A673 (cell line): ENCODE results near the gene SH2D2A. TPM values are rescaled to one million over a fixed set of nuclear protein-coding genes. Genes with fewer than 3 reads are reported as not detected.

Experiments
- BruUV-seq: library from RNA; stranded (reverse); fragments of 400-500 nt; replicated peaks from 2 replicates; lab custom pipeline; 2021; lab: Mats Ljungman, UMichigan
- CTCF ChIA-PET: fragments of 300-600 bp; sonication (Branson Sonifier 250); formaldehyde crosslinking; loops from one replicate; lab custom pipeline; 2022; ENCODE audit warnings: antibody characterized with exemption; lab: Charles Lee
- POLR2A ChIA-PET: fragments of 300-600 bp; sonication (Branson Sonifier 250); formaldehyde crosslinking; loops from one replicate; lab custom pipeline; 2022; ENCODE audit warnings: antibody characterized with exemption; ENCODE audit not compliant: low non-redundant PET; lab: Charles Lee
- DNase-seq: peaks from one replicate; pipeline ENCODE4 v3.0.0-alpha.2; 2015; ENCODE audit warnings: low spot score
- H3K27ac ChIP-seq: fragments of 200-600 bp; sonication (generic); 2 replicates; pipeline ENCODE4 v1.5.1; 2016; ENCODE audit warnings: mixed run types, low read depth, mild to moderate bottlenecking, mixed read lengths, antibody characterized with exemption, low read length; ENCODE audit not compliant: poor library complexity, severe bottlenecking
- H3K27me3 ChIP-seq: fragments of 200-600 bp; sonication (generic); replicated peaks from 2 replicates; pipeline ENCODE4 v1.6.1; 2017; ENCODE audit warnings: mixed run types, low read depth, mild to moderate bottlenecking, mixed read lengths, antibody characterized with exemption, low read length; ENCODE audit not compliant: insufficient read depth, poor library complexity
- H3K36me3 ChIP-seq: fragments of 200-600 bp; sonication (generic); 2 replicates; pipeline ENCODE4 v1.6.1; 2016; ENCODE audit warnings: mixed run types, mild to moderate bottlenecking, mixed read lengths, antibody characterized with exemption, low read length; ENCODE audit not compliant: insufficient read depth, poor library complexity, severe bottlenecking
- H3K4me1 ChIP-seq: fragments of 200-600 bp; sonication (generic); 2 replicates; pipeline ENCODE4 v1.6.1; 2017; ENCODE audit warnings: mixed run types, mild to moderate bottlenecking, mixed read lengths, antibody characterized with exemption, low read length; ENCODE audit not compliant: insufficient read depth, poor library complexity, severe bottlenecking
- H3K4me3 ChIP-seq: fragments of 200-600 bp; sonication (generic); 2 replicates; pipeline ENCODE4 v1.5.1; 2016; ENCODE audit warnings: low read depth, mixed run types, mild to moderate bottlenecking, mixed read lengths, low read length; ENCODE audit not compliant: poor library complexity, severe bottlenecking
- H3K9me3 ChIP-seq: fragments of 200-600 bp; sonication (generic); 2 replicates; pipeline ENCODE4 v1.6.1; 2016; ENCODE audit warnings: mixed run types, low read depth, mild to moderate bottlenecking, mixed read lengths, antibody characterized with exemption, low read length; ENCODE audit not compliant: poor library complexity, severe bottlenecking
- CTCF ChIP-seq: fragments of 300-800, 200-600 bp; sonication (generic); conservative IDR thresholded peaks from 2 replicates; pipeline ENCODE4 v1.5.1; 2017; ENCODE audit warnings: low read depth, mild to moderate bottlenecking, antibody characterized with exemption, low read length, moderate library complexity, mixed read lengths
- EZH2 ChIP-seq: fragments of 200-600 bp; sonication (generic); IDR thresholded peaks from 2 replicates; pipeline ENCODE4 v1.6.1; 2017; ENCODE audit warnings: borderline replicate concordance, low read depth, mild to moderate bottlenecking, mixed read lengths, antibody characterized with exemption, low read length; ENCODE audit not compliant: poor library complexity, severe bottlenecking
- intact Hi-C: fragments of 100-400 bp; cut with micrococcal nuclease; formaldehyde crosslinking; loops from one replicate; pipeline ENCODE4 v1.10.0; 2022; ENCODE audit not compliant: unreplicated experiment
- total RNA-seq: library from RNA; stranded (reverse); gene quantifications from 2 replicates; pipeline ENCODE4 v1.2.3, GENCODE V29; 2021

Gene SH2D2A
- total RNA-seq, 1 experiment from 2014 or later = 3.5 TPM

- Histone ChIP-seq H3K4me3 (no peak overlapping the region), H3K27ac (no peak overlapping the region), H3K36me3 (no peaks in the 10 kb centered on the region), H3K9me3 (no peaks in the 10 kb centered on the region), H3K4me1 (no peaks in the 10 kb centered on the region), H3K27me3 (no peaks in the 10 kb centered on the region)
- ChIA-PET POLR2A (no interaction called here), CTCF (interaction anchor here (1.7 kb wide), 1 partner anchor 110 kb away, joined by 6 read pairs; no protein-coding TSS in a partner anchor)
- no TSS peak for BruUV-seq
- DNase-seq = no peak
- intact Hi-C loops = no loop called here
- TF ChIP-seq CTCF (no peak), EZH2 (no peak)
These were observed 19.5 kb upstream of the SH2D2A start for GRCh38 chr1:156836041-156836654.

- POLR2A ChIA-PET = no interaction called here
- Histone ChIP-seq H3K4me1 (no peaks in the 10 kb centered on the region), H3K4me3 (no peak overlapping the region), H3K27ac (no peak overlapping the region), H3K9me3 (no peaks in the 10 kb centered on the region), H3K36me3 (no peaks in the 10 kb centered on the region), H3K27me3 (no peaks in the 10 kb centered on the region)
- intact Hi-C loops = no loop called here
- DNase-seq = no peak
- BruUV-seq = no TSS peak
- TF ChIP-seq CTCF (no peak), EZH2 (no peak)
- CTCF ChIA-PET = no interaction called here
These were observed 17.7 kb upstream of the SH2D2A start for GRCh38 chr1:156834322-156834721.

GRCh38 chr1:156833603-156834002 is 17.0 kb upstream of the SH2D2A start:
- DNase-seq = no peak
- intact Hi-C loops = no loop called here
- Histone ChIP-seq H3K27me3 (no peaks in the 10 kb centered on the region), H3K9me3 (no peaks in the 10 kb centered on the region), H3K36me3 (no peaks in the 10 kb centered on the region), H3K4me1 (no peaks in the 10 kb centered on the region), H3K27ac (no peak overlapping the region), H3K4me3 (no peak overlapping the region)
- POLR2A ChIA-PET = no interaction called here
- no peak for TF ChIP-seq EZH2
- TF ChIP-seq CTCF = no peak
- BruUV-seq = no TSS peak
- CTCF ChIA-PET = no interaction called here
